Measurements from ENCODE around the gene NTNG1. TPM values are rescaled to one million over a fixed set of nuclear protein-coding genes. Genes with fewer than 3 reads are reported as not detected.

Gene NTNG1
- total and polyA plus RNA-seq, 9 donors, result 0.28 to 9.1 (median 0.97) TPM

DNA sequence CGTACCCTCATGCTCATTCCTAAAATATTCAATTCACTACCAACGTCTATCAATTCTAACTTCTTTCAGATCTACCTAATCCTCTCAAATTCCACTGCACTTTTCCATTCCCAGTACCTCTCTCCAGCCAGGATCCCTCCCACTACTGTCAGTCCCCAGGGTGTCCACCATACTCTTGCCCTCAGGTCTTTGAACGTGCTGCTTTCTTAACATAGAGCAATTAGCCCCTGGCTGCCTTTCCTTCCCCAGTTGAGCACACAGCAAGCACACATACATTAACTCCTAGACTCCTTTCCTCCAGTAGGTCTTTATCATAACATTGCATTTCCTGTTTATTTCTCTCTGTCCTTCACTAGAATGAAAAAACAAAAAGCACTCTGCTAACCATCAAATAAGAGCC lies 126.7 kb downstream of the NTNG1 start:
- no peaks in the 10 kb centered on the region for H3K9me3 ChIP-seq
- no peaks in the 10 kb centered on the region for H3K36me3 ChIP-seq
- H3K27me3 ChIP-seq, result no peaks in the 10 kb centered on the region
- no peak overlapping the region for H3K4me3 ChIP-seq
- 64% methylated on average over 3 of the region's 3 CpGs for WGBS, 3 donors
- no peaks in the 10 kb centered on the region for H3K4me1 ChIP-seq (ENCODE audit: insufficient read depth)
- DNase-seq, result no peak
- no peak overlapping the region for H3K27ac ChIP-seq
- intact Hi-C loops (cut with DNase I), result no loop called here
- TF ChIP-seq POLR2A (IDR thresholded peaks at IDR 0.05) (no peak), CTCF (IDR thresholded peaks at IDR 0.05) (no peak), EP300 (IDR thresholded peaks at IDR 0.05) (no peak)

- Histone ChIP-seq H3K4me3 (no peak overlapping the region), H3K36me3 (no peaks in the 10 kb centered on the region), H3K27me3 (no peaks in the 10 kb centered on the region), H3K9me3 (no peaks in the 10 kb centered on the region), H3K27ac (no peak overlapping the region), H3K4me1 (ENCODE audit: insufficient read depth) (no peaks in the 10 kb centered on the region)
- no peak for DNase-seq
- WGBS, 3 donors, result 89 to 91% (median 91%) methylated on average over 4 of the region's 4 CpGs
- no peak for TF ChIP-seq POLR2A (IDR thresholded peaks at IDR 0.05)
- no peak for TF ChIP-seq CTCF (IDR thresholded peaks at IDR 0.05)
- no peak for TF ChIP-seq EP300 (IDR thresholded peaks at IDR 0.05)
- intact Hi-C loops (cut with DNase I), result no loop called here
These were observed 131.5 kb downstream of the NTNG1 start for GRCh38 chr1:107272321-107272720.

DNA sequence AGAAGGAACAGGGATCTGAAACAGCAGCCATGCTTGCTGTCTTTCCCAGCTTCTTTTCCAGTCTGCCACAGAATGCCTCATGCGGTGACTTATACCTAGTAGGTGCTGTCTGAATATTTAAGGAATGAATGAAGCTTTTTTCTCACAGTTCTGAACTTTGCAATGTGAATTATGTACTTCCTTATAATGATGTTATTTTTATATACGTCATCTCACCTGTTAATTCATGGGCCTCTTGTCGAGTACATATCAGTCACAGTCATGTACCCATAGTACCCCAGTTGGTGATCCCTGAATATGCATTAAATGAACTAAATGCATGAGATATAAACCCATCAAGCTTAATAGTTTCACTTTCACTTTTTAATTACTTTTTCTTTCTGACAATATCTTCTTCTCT lies 132.7 kb downstream of the NTNG1 start:
- TF ChIP-seq POLR2A (IDR thresholded peaks at IDR 0.05) (no peak), CTCF (IDR thresholded peaks at IDR 0.05) (no peak), EP300 (IDR thresholded peaks at IDR 0.05) (no peak)
- Histone ChIP-seq H3K9me3 (no peaks in the 10 kb centered on the region), H3K4me1 (ENCODE audit: insufficient read depth) (no peaks in the 10 kb centered on the region), H3K36me3 (no peaks in the 10 kb centered on the region), H3K27ac (no peak overlapping the region), H3K27me3 (no peaks in the 10 kb centered on the region), H3K4me3 (no peak overlapping the region)
- WGBS, 3 donors, result 81 to 84% (median 84%) methylated on average over 3 of the region's 3 CpGs
- intact Hi-C loops (cut with DNase I), result no loop called here
- no peak for DNase-seq

- no peaks in the 10 kb centered on the region for H3K9me3 ChIP-seq
- WGBS, 3 donors, result 86 to 98% (median 95%) methylated on average over 1 of the region's 1 CpG
- H3K4me3 ChIP-seq, result no peak overlapping the region
- H3K27ac ChIP-seq, result no peak overlapping the region
- DNase-seq, result no peak
- no peak for TF ChIP-seq POLR2A (IDR thresholded peaks at IDR 0.05)
- no peak for TF ChIP-seq EP300 (IDR thresholded peaks at IDR 0.05)
- TF ChIP-seq CTCF (IDR thresholded peaks at IDR 0.05), result no peak
- no peaks in the 10 kb centered on the region for H3K4me1 ChIP-seq (ENCODE audit: insufficient read depth)
- no peaks in the 10 kb centered on the region for H3K36me3 ChIP-seq
- no peaks in the 10 kb centered on the region for H3K27me3 ChIP-seq
- intact Hi-C loops (cut with DNase I), result no loop called here
These were observed 133.4 kb downstream of the NTNG1 start for GRCh38 chr1:107274227-107274626.

DNA sequence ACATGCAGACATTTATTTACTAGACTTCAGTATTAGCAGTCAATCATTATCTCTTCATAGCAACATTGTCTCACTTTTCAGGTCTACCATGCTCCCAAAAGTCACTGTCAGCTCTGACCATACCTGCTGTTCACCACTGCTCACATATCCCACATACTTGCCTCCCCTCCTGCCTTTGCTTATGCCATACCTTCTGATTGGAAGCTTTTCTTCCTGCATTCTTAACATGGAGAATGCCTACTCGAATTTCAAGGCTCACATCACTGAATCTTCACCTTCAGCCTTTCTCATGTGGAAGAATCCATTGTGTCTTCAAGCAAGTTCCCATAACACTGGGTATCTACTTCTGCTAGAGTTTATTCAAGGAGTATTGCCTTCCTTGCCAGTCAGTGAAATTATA lies 135.4 kb downstream of the NTNG1 start:
- Histone ChIP-seq H3K4me1 (ENCODE audit: insufficient read depth) (no peaks in the 10 kb centered on the region), H3K27ac (no peak overlapping the region), H3K9me3 (no peaks in the 10 kb centered on the region), H3K36me3 (no peaks in the 10 kb centered on the region), H3K27me3 (no peaks in the 10 kb centered on the region), H3K4me3 (no peak overlapping the region)
- intact Hi-C loops (cut with DNase I), result no loop called here
- 23 to 50% (median 33%) methylated on average over 1 of the region's 1 CpG for WGBS, 3 donors
- TF ChIP-seq POLR2A (IDR thresholded peaks at IDR 0.05) (no peak), CTCF (IDR thresholded peaks at IDR 0.05) (no peak), EP300 (IDR thresholded peaks at IDR 0.05) (no peak)
- DNase-seq, result no peak

Measured in ovary (tissue), 9 donors.